Measurements from ENCODE around the gene AQP7.

DNA sequence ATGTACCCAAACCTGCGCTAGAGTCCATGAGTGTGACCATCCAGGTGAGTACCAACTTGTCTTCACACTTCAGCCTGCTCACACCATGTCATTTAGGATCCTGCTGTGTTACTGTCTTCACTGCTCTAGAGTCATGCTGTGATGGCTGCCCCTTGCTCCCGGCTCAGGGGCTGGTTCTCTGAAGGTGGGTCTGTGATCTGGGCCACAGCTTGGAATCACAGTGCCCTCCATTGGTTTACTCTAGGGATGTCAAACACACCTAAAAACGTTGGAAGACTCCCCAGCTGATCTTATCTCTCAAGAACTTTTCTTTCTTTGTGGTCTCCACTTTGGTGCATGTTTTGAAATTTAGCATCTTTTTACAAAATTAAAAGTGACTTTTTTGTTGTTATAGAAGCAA is 58.2 kb downstream of the AQP7 start:
- TF ChIP-seq, protein P1, sequence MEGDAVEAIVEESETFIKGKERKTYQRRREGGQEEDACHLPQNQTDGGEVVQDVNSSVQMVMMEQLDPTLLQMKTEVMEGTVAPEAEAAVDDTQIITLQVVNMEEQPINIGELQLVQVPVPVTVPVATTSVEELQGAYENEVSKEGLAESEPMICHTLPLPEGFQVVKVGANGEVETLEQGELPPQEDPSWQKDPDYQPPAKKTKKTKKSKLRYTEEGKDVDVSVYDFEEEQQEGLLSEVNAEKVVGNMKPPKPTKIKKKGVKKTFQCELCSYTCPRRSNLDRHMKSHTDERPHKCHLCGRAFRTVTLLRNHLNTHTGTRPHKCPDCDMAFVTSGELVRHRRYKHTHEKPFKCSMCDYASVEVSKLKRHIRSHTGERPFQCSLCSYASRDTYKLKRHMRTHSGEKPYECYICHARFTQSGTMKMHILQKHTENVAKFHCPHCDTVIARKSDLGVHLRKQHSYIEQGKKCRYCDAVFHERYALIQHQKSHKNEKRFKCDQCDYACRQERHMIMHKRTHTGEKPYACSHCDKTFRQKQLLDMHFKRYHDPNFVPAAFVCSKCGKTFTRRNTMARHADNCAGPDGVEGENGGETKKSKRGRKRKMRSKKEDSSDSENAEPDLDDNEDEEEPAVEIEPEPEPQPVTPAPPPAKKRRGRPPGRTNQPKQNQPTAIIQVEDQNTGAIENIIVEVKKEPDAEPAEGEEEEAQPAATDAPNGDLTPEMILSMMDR (IDR thresholded peaks at IDR 0.05; ENCODE audit: low read depth, low read length): no peak
- no peak for TF ChIP-seq EZH2phosphoT487 (IDR thresholded peaks at IDR 0.05; ENCODE audit: low read depth)
